ENCODE results near the gene STARD9. TPM values are rescaled to one million over a fixed set of nuclear protein-coding genes. Genes with fewer than 3 reads are reported as not detected.
"Not testable (repeated sequence)": the region's sequence is repeated elsewhere in the genome, so short reads cannot be mapped to it uniquely, and the experiment has no call there.

The STARD9 gene
- total RNA-seq, 1 donor, result 9.1 TPM

DNA sequence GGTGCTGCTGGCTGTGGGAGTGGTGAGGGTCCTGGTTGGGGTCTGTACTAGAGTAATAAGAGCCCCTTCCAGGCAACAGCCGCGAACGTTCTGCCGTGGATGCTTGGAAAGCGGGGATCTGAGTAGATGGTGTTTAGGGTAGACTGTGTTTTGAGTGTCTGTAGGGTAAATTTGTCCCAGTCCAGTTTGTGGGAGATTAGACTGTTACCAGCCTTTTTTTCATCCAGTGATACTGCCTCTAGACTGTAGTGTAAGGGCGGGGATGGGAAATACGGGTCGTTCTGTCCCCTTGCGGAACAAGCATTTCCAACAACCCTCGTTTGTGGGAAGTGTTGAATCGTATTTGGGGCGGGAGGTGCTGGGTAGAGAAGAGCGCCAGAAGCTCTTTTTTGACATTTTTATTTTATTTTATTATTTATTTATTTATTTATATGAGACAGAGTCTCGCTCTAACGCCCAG, 26.3 kb upstream of the STARD9 start:
- peak; percentile 26 for DNase-seq (ENCODE audit: low read depth)
- TF ChIP-seq, protein P1, sequence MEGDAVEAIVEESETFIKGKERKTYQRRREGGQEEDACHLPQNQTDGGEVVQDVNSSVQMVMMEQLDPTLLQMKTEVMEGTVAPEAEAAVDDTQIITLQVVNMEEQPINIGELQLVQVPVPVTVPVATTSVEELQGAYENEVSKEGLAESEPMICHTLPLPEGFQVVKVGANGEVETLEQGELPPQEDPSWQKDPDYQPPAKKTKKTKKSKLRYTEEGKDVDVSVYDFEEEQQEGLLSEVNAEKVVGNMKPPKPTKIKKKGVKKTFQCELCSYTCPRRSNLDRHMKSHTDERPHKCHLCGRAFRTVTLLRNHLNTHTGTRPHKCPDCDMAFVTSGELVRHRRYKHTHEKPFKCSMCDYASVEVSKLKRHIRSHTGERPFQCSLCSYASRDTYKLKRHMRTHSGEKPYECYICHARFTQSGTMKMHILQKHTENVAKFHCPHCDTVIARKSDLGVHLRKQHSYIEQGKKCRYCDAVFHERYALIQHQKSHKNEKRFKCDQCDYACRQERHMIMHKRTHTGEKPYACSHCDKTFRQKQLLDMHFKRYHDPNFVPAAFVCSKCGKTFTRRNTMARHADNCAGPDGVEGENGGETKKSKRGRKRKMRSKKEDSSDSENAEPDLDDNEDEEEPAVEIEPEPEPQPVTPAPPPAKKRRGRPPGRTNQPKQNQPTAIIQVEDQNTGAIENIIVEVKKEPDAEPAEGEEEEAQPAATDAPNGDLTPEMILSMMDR (IDR thresholded peaks at IDR 0.05; ENCODE audit: insufficient read depth, low read depth, low read length), result no peak
- H3K4me3 ChIP-seq (ENCODE audit: low read depth, low read length), result peak overlapping the region; percentile 96

DNA sequence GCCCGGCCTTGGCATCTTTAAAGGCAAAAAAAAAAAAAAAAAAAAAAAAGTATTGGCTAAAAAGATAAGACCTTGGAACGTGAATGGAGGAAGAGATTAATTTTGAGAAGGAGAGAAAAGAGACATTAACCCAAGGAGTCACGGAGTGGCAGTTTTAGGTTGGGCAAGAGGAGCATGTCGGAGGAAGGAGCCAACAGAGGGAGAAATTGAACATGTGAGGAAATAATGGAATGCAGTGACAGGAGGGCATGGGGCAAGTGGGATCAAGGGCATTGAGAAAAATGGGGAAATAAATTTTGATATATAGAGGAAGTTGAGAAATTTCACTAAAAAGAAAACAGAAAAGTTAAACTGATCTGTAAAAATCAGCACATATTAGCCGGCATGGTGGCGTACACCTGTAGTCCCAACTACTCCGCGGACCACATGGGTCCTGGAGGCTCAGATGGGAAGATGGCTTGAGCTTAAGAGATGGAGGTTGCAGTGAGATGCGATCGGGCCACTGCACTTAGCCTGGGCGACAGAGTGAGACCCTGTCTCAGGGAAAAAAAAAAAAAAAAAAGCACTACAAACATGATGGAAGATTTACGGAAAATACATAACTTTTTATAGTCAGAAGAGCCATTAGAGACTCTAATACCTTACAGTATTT, 25.5 kb upstream of the STARD9 start:
- TF ChIP-seq, protein P1 (IDR thresholded peaks at IDR 0.05; ENCODE audit: insufficient read depth, low read depth, low read length), result no peak
- no peak for DNase-seq (ENCODE audit: low read depth)
- peak overlapping the region; percentile 96 for H3K4me3 ChIP-seq (ENCODE audit: low read depth, low read length)

DNA sequence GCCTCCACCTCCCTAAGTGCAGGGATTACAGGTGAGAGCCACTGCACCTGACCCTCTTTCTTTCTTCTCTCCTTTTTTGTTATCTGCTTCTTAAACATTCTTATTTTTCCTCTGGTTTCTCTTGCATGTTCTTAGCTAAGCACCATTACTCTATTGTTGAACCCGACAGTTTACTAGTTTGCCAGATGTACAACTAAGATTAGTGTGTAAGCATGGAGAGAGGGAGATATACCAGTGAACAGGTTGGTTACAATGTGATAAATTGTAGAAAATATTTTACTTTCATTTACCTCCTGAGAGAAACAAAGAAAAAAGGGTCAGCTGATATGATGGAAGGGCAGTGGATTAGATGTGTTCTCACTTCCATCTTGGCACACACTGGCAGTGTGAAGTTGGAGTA, 21.9 kb upstream of the STARD9 start:
- TF ChIP-seq, protein P1 (IDR thresholded peaks at IDR 0.05; ENCODE audit: insufficient read depth, low read depth, low read length), result no peak
- no peak for DNase-seq (ENCODE audit: low read depth)
- H3K4me3 ChIP-seq (ENCODE audit: low read depth, low read length), result no peak overlapping the region

DNA sequence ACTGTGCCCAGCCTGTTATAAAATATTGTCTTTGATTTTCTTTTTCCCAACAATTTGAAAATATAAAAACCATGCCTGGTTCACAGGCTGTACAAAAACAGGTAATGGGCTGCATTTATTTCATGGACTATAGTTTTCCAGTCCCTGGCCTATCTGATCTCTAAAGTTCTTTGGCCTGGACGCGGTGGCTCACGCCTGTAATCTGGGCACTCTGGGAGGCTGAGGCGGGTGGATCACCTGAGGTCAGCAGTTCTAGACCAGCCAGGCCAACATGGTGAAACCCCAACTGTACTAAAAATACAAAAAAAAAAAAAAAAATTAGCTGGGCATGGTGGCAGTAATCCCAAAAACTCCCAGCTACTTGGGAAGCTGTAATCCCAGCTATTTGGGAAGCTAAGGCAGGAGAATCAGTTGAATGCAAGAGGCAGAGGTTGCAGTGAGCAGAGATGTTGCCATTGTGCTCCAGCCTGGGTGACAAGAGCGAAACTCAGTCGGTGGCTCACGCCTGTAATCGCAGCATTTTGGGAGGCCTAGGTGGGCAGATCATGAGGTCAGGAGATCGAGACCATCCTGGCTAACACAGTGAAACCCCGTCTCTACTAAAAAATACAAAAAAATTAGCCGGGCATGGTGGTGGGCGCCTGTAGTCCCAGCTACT, 18.7 kb upstream of the STARD9 start:
- not testable (repeated sequence) for H3K4me3 ChIP-seq (ENCODE audit: low read depth, low read length); DNase-seq (ENCODE audit: low read depth)

DNA sequence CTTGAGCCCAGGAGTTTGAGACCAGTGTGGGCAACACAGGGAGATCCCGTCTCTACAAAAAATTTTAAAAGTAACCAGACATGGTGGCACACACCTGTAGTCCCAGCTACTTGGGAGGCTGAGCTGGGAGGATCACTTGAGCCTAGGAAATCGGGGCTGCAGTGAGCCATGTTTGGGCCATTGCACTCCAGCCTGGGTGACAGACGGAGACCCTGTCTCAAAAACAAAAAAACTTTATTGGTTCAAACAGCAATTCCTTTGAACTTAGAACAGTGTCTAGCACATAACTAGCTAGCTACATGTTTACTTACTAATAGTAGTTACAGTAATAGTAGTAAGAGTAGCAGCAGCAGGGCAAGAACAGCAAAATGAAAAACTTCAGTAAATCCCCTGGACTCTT, 16.7 kb upstream of the STARD9 start:
- TF ChIP-seq, protein P1 (IDR thresholded peaks at IDR 0.05; ENCODE audit: insufficient read depth, low read depth, low read length), result no peak

DNA sequence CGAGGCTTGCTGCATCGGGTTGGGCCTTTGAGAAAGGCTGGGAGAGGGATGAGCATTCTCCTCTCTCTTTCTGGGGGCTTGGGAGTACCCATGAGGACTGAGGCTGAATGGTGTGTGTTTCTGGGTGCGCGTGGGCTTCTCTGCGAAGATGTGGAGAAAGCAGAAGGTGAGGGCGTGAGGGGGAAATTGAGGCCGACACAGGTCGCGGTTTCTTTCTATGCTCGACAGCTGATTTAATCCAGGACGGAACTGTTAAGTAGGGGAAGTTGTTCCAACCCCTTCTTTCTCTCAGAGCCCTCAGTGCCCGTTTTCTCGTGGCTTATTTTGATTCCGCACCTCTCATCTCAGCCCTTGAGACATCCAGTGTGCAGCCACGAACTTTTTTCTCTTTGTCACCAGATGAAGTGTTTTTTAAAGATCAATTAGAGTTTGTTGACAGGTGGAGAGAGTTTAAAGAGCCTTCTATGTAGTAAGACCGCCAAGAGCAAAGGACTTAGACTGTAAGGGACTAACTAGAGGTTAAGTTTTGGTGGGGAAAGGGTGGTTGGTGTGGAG, 711 bp downstream of the STARD9 start:
- TF ChIP-seq, protein P1 (IDR thresholded peaks at IDR 0.05; ENCODE audit: insufficient read depth, low read depth, low read length), result no peak
- no peak for DNase-seq (ENCODE audit: low read depth)

More for the DNA sequence above, 16.7 kb upstream of the STARD9 start:
- no peak overlapping the region for H3K4me3 ChIP-seq (ENCODE audit: low read depth, low read length)
- DNase-seq (ENCODE audit: low read depth), result no peak

DNA sequence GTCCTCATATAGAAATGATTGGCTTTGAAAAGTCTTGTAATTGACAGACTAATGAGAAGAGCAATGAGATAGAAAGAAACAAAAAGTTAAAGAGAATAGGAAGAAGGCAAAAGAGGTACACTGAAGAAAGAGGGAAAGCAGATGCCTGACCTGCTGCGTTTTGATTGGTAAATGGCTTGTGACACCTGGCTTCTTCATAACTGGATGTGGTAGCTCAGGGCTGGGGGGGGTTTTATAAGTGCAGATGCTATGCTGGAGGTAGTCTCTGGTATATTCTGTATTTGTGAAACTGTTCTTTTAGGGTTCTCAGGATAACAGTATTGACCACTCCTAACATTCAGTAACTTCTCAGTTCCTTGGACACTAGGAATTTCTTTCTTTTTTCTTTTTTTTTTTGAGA, 1.4 kb downstream of the STARD9 start:
- TF ChIP-seq, protein P1 (IDR thresholded peaks at IDR 0.05; ENCODE audit: insufficient read depth, low read depth, low read length), result no peak
- no peak for DNase-seq (ENCODE audit: low read depth)
- H3K4me3 ChIP-seq (ENCODE audit: low read depth, low read length), result peak overlapping the region; percentile 91

More for the DNA sequence above, 711 bp downstream of the STARD9 start:
- peak overlapping the region; percentile 91 for H3K4me3 ChIP-seq (ENCODE audit: low read depth, low read length)
